ENCODE results near the gene ASPRV1.
"Not testable (repeated sequence)": the region's sequence is repeated elsewhere in the genome, so short reads cannot be mapped to it uniquely, and the experiment has no call there.

ASPRV1 gene

GRCh38 chr2:69957965-69958364, 3.5 kb downstream of the ASPRV1 start:
- no peak for DNase-seq (ENCODE audit: low read depth)
- no peak for TF ChIP-seq CTCF (IDR thresholded peaks at IDR 0.05; ENCODE audit: insufficient read depth, low read depth, low read length, missing control alignments)
- H3K4me3 ChIP-seq (ENCODE audit: low read depth, low read length) = no peak overlapping the region

GRCh38 chr2:69956475-69956979, 4.9 kb downstream of the ASPRV1 start:
- DNase-seq (ENCODE audit: low read depth) = no peak
- H3K4me3 ChIP-seq (ENCODE audit: low read depth, low read length) = no peak overlapping the region
- TF ChIP-seq CTCF (IDR thresholded peaks at IDR 0.05; ENCODE audit: insufficient read depth, low read depth, low read length, missing control alignments) = no peak

- no peak overlapping the region for H3K4me3 ChIP-seq (ENCODE audit: low read depth, low read length)
- no peak for DNase-seq (ENCODE audit: low read depth)
- TF ChIP-seq CTCF (IDR thresholded peaks at IDR 0.05; ENCODE audit: insufficient read depth, low read depth, low read length, missing control alignments) = no peak
These were observed 6.4 kb downstream of the ASPRV1 start for GRCh38 chr2:69955029-69955428.

GRCh38 chr2:69954084-69954483, 7.3 kb downstream of the ASPRV1 start:
- no peak for TF ChIP-seq CTCF (IDR thresholded peaks at IDR 0.05; ENCODE audit: insufficient read depth, low read depth, low read length, missing control alignments)
- DNase-seq (ENCODE audit: low read depth) = peak; percentile 23
- no peak overlapping the region for H3K4me3 ChIP-seq (ENCODE audit: low read depth, low read length)

GRCh38 chr2:69952336-69953115, 8.9 kb downstream of the ASPRV1 start:
- no peak for TF ChIP-seq CTCF (IDR thresholded peaks at IDR 0.05; ENCODE audit: insufficient read depth, low read depth, low read length, missing control alignments)
- no peak for DNase-seq (ENCODE audit: low read depth)

GRCh38 chr2:69950671-69951070, 10.8 kb downstream of the ASPRV1 start:
- H3K4me3 ChIP-seq (ENCODE audit: low read depth, low read length); DNase-seq (ENCODE audit: low read depth): not testable (repeated sequence)

More at GRCh38 chr2:69952336-69953115, 8.9 kb downstream of the ASPRV1 start:
- H3K4me3 ChIP-seq (ENCODE audit: low read depth, low read length) = no peak overlapping the region

GRCh38 chr2:69950241-69950640, 11.2 kb downstream of the ASPRV1 start:
- no peak for TF ChIP-seq CTCF (IDR thresholded peaks at IDR 0.05; ENCODE audit: insufficient read depth, low read depth, low read length, missing control alignments)
- no peak for DNase-seq (ENCODE audit: low read depth)
- H3K4me3 ChIP-seq (ENCODE audit: low read depth, low read length) = no peak overlapping the region

Measured in GM12865 (cell line).